ENCODE measurements around the gene NT5C3B.
"Not testable (repeated sequence)": the region's sequence is repeated elsewhere in the genome, so short reads cannot be mapped to it uniquely, and the experiment has no call there.

Gene NT5C3B

GRCh38 chr17:41868568-41868967 lies 32.5 kb upstream of the NT5C3B start:
- Histone ChIP-seq H3K36me3 (ENCODE audit: control insufficient read depth, insufficient read depth, low read length) (peaks cover 31% of the 10 kb centered on the region), H3K4me3 (ENCODE audit: insufficient read depth, low read depth, low read length, poor library complexity, severe bottlenecking) (no peak overlapping the region), H3K27ac (ENCODE audit: insufficient read depth, low read length, poor library complexity, severe bottlenecking) (no peak overlapping the region), H3K27me3 (replicated peaks; ENCODE audit: control insufficient read depth, insufficient read depth, low read length, poor library complexity, severe bottlenecking) (no peaks in the 10 kb centered on the region), H3K9me3 (ENCODE audit: control insufficient read depth, low read length) (no peaks in the 10 kb centered on the region), H3K4me1 (ENCODE audit: control insufficient read depth, insufficient read depth, low read length, poor library complexity, severe bottlenecking) (peaks cover 6% of the 10 kb centered on the region)
- DNase-seq: no peak

- Histone ChIP-seq H3K4me3 (ENCODE audit: insufficient read depth, low read depth, low read length, poor library complexity, severe bottlenecking) (peak overlapping the region; percentile 92), H3K4me1 (ENCODE audit: control insufficient read depth, insufficient read depth, low read length, poor library complexity, severe bottlenecking) (peaks cover 17% of the 10 kb centered on the region), H3K27me3 (replicated peaks; ENCODE audit: control insufficient read depth, insufficient read depth, low read length, poor library complexity, severe bottlenecking) (no peaks in the 10 kb centered on the region), H3K27ac (ENCODE audit: insufficient read depth, low read length, poor library complexity, severe bottlenecking) (peak overlapping the region; percentile 86), H3K9me3 (ENCODE audit: control insufficient read depth, low read length) (no peaks in the 10 kb centered on the region), H3K36me3 (ENCODE audit: control insufficient read depth, insufficient read depth, low read length) (peaks cover 9% of the 10 kb centered on the region)
- DNase-seq: no peak
Measured at GRCh38 chr17:41865596-41865893, 29.5 kb upstream of the NT5C3B start.

- no peaks in the 10 kb centered on the region for H3K9me3 ChIP-seq (ENCODE audit: control insufficient read depth, low read length)
- no peaks in the 10 kb centered on the region for H3K27me3 ChIP-seq (replicated peaks; ENCODE audit: control insufficient read depth, insufficient read depth, low read length, poor library complexity, severe bottlenecking)
- H3K4me1 ChIP-seq (ENCODE audit: control insufficient read depth, insufficient read depth, low read length, poor library complexity, severe bottlenecking): peaks cover 17% of the 10 kb centered on the region
- H3K27ac ChIP-seq (ENCODE audit: insufficient read depth, low read length, poor library complexity, severe bottlenecking): peak within 1 kb of the TSS; percentile 86
- peak; percentile 73 to 81 (median 81) for DNase-seq
- H3K4me3 ChIP-seq (ENCODE audit: insufficient read depth, low read depth, low read length, poor library complexity, severe bottlenecking): peak within 1 kb of the TSS; percentile 92
- H3K36me3 ChIP-seq (ENCODE audit: control insufficient read depth, insufficient read depth, low read length): peaks cover 9% of the 10 kb centered on the region
Measured at GRCh38 chr17:41864836-41865595, 29.0 kb upstream of the NT5C3B start, which contains the start of gene KLHL11. TSS of gene KLHL11 (minus strand) at chr17:41865423. CDS start at chr17:41865370, 53 bp downstream.

- Histone ChIP-seq H3K27me3 (replicated peaks; ENCODE audit: control insufficient read depth, insufficient read depth, low read length, poor library complexity, severe bottlenecking) (no peaks in the 10 kb centered on the region), H3K4me1 (ENCODE audit: control insufficient read depth, insufficient read depth, low read length, poor library complexity, severe bottlenecking) (peaks cover 17% of the 10 kb centered on the region), H3K9me3 (ENCODE audit: control insufficient read depth, low read length) (no peaks in the 10 kb centered on the region), H3K4me3 (ENCODE audit: insufficient read depth, low read depth, low read length, poor library complexity, severe bottlenecking) (peak overlapping the region; percentile 92), H3K27ac (ENCODE audit: insufficient read depth, low read length, poor library complexity, severe bottlenecking) (peak overlapping the region; percentile 86), H3K36me3 (ENCODE audit: control insufficient read depth, insufficient read depth, low read length) (peaks cover 9% of the 10 kb centered on the region)
- DNase-seq: no peak
Measured at GRCh38 chr17:41864498-41864835, 28.4 kb upstream of the NT5C3B start.

- peaks cover 17% of the 10 kb centered on the region for H3K4me1 ChIP-seq (ENCODE audit: control insufficient read depth, insufficient read depth, low read length, poor library complexity, severe bottlenecking)
- peaks cover 9% of the 10 kb centered on the region for H3K36me3 ChIP-seq (ENCODE audit: control insufficient read depth, insufficient read depth, low read length)
- H3K27me3 ChIP-seq (replicated peaks; ENCODE audit: control insufficient read depth, insufficient read depth, low read length, poor library complexity, severe bottlenecking): no peaks in the 10 kb centered on the region
- DNase-seq: no peak
- H3K27ac ChIP-seq (ENCODE audit: insufficient read depth, low read length, poor library complexity, severe bottlenecking): no peak overlapping the region
- H3K4me3 ChIP-seq (ENCODE audit: insufficient read depth, low read depth, low read length, poor library complexity, severe bottlenecking): peak overlapping the region; percentile 92
- H3K9me3 ChIP-seq (ENCODE audit: control insufficient read depth, low read length): no peaks in the 10 kb centered on the region
Measured at GRCh38 chr17:41863074-41863848, 27.2 kb upstream of the NT5C3B start.

GRCh38 chr17:41860254-41860931 lies 24.4 kb upstream of the NT5C3B start:
- Histone ChIP-seq H3K4me1 (ENCODE audit: control insufficient read depth, insufficient read depth, low read length, poor library complexity, severe bottlenecking) (peaks cover 17% of the 10 kb centered on the region), H3K4me3 (ENCODE audit: insufficient read depth, low read depth, low read length, poor library complexity, severe bottlenecking) (no peak overlapping the region), H3K27ac (ENCODE audit: insufficient read depth, low read length, poor library complexity, severe bottlenecking) (no peak overlapping the region), H3K27me3 (replicated peaks; ENCODE audit: control insufficient read depth, insufficient read depth, low read length, poor library complexity, severe bottlenecking) (no peaks in the 10 kb centered on the region), H3K9me3 (ENCODE audit: control insufficient read depth, low read length) (no peaks in the 10 kb centered on the region), H3K36me3 (ENCODE audit: control insufficient read depth, insufficient read depth, low read length) (no peaks in the 10 kb centered on the region)
- DNase-seq: no peak

GRCh38 chr17:41851382-41851781 lies 15.3 kb upstream of the NT5C3B start:
- not testable (repeated sequence) for H3K27me3 ChIP-seq (replicated peaks; ENCODE audit: control insufficient read depth, insufficient read depth, low read length, poor library complexity, severe bottlenecking); H3K4me1 ChIP-seq (ENCODE audit: control insufficient read depth, insufficient read depth, low read length, poor library complexity, severe bottlenecking); H3K9me3 ChIP-seq (ENCODE audit: control insufficient read depth, low read length); H3K27ac ChIP-seq (ENCODE audit: insufficient read depth, low read length, poor library complexity, severe bottlenecking); DNase-seq; H3K4me3 ChIP-seq (ENCODE audit: insufficient read depth, low read depth, low read length, poor library complexity, severe bottlenecking)
- peaks cover 18% of the 10 kb centered on the region for H3K36me3 ChIP-seq (ENCODE audit: control insufficient read depth, insufficient read depth, low read length)

- H3K36me3 ChIP-seq (ENCODE audit: control insufficient read depth, insufficient read depth, low read length): peaks cover 15% of the 10 kb centered on the region
- no peaks in the 10 kb centered on the region for H3K27me3 ChIP-seq (replicated peaks; ENCODE audit: control insufficient read depth, insufficient read depth, low read length, poor library complexity, severe bottlenecking)
- no peaks in the 10 kb centered on the region for H3K9me3 ChIP-seq (ENCODE audit: control insufficient read depth, low read length)
- no peak overlapping the region for H3K4me3 ChIP-seq (ENCODE audit: insufficient read depth, low read depth, low read length, poor library complexity, severe bottlenecking)
- no peaks in the 10 kb centered on the region for H3K4me1 ChIP-seq (ENCODE audit: control insufficient read depth, insufficient read depth, low read length, poor library complexity, severe bottlenecking)
- no peak overlapping the region for H3K27ac ChIP-seq (ENCODE audit: insufficient read depth, low read length, poor library complexity, severe bottlenecking)
- DNase-seq: no peak
Measured at GRCh38 chr17:41849251-41849990, 13.4 kb upstream of the NT5C3B start.

- no peak for DNase-seq
- Histone ChIP-seq H3K36me3 (ENCODE audit: control insufficient read depth, insufficient read depth, low read length) (peaks cover 8% of the 10 kb centered on the region), H3K4me3 (ENCODE audit: insufficient read depth, low read depth, low read length, poor library complexity, severe bottlenecking) (no peak overlapping the region), H3K4me1 (ENCODE audit: control insufficient read depth, insufficient read depth, low read length, poor library complexity, severe bottlenecking) (no peaks in the 10 kb centered on the region), H3K27ac (ENCODE audit: insufficient read depth, low read length, poor library complexity, severe bottlenecking) (no peak overlapping the region), H3K27me3 (replicated peaks; ENCODE audit: control insufficient read depth, insufficient read depth, low read length, poor library complexity, severe bottlenecking) (no peaks in the 10 kb centered on the region), H3K9me3 (ENCODE audit: control insufficient read depth, low read length) (no peaks in the 10 kb centered on the region)
Measured at GRCh38 chr17:41848788-41849187, 12.8 kb upstream of the NT5C3B start.

All from effector memory CD4-positive, alpha-beta T cell (primary cell).